Activated T-cell treated with anti-CD3 and anti-CD28 coated beads, Interleukin-2, amount 50 U/mL, for 72 hours (primary cell): ENCODE data around the gene GMDS. TPM values are rescaled to one million over a fixed set of nuclear protein-coding genes. Genes with fewer than 3 reads are reported as not detected.

Experiments
- ATAC-seq, 2 donors: fragments of 150-1000 bp; cut with Tn5 transposase; replicated peaks in 1 of 2; 2 replicates each; pipeline ENCODE4 v1.10.0; 2021; ENCODE audit warnings: moderate library complexity in 2 of 2, mild to moderate bottlenecking in 1 of 2
- DNase-seq, 2 donors: peaks; one replicate each; pipeline ENCODE4 v3.0.0; 2021 to 2022; ENCODE audit warnings: mixed read lengths in 1 of 2
- H3K27ac Mint-ChIP-seq: one replicate; pipeline ENCODE4 v1.8.0; 2022; ENCODE audit warnings: mild to moderate bottlenecking, moderate library complexity, mixed read lengths
- H3K27me3 Mint-ChIP-seq: one replicate; pipeline ENCODE4 v1.8.0; 2022; ENCODE audit warnings: low read depth, mixed read lengths
- H3K36me3 Mint-ChIP-seq, 2 donors: one replicate each; pipeline ENCODE4 v1.8.0; 2022; ENCODE audit warnings: mixed read lengths in 2 of 2, mild to moderate bottlenecking in 1 of 2; ENCODE audit not compliant: insufficient read depth in 2 of 2
- H3K4me1 Mint-ChIP-seq: one replicate; pipeline ENCODE4 v1.8.0; 2022; ENCODE audit warnings: low read depth, mixed read lengths
- H3K4me3 Mint-ChIP-seq, 2 donors: one replicate each; pipeline ENCODE4 v1.8.0; 2022; ENCODE audit warnings: mild to moderate bottlenecking in 2 of 2, mixed read lengths in 2 of 2, moderate library complexity in 2 of 2
- H3K9me3 Mint-ChIP-seq, 2 donors: one replicate each; pipeline ENCODE4 v1.8.0; 2022; ENCODE audit warnings: mixed read lengths in 2 of 2
- total RNA-seq, 2 donors: library from RNA; stranded (reverse); gene quantifications; one replicate each; pipeline ENCODE4 v1.2.3, GENCODE V29; 2022

The GMDS gene
- total RNA-seq, 2 donors from 2014 or later = 23.8 to 33.0 TPM

DNA sequence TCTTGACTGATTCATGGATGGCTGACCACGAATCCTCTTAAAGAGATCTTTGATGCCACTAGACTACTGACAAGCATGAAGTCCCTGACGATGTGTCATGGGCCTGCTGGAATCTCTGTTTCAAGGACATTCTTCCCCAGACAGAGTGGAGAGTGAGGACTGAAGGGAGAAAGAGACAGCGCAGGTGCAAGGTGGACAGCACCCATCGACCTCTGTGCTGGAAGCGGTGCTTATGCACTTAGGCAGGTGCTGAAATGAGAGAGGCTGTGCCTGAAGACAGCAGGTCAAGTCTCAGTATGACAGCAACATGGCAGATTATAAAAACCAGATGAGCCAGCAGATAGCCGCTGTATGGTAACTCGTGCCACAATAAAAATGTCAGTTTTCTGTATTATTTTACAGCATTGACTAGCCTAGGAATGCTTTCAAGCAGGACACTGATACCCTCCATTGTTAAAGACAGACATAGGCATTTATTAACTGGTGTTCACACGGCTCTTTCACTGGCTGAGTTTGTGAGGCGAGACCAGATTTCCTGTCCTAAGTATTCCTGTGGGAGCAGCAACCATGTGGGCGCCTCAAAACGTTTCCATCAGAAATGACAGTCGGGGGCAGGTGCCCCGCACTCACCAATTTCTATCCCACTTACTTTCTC lies 588.2 kb downstream of the GMDS start:
- Mint-ChIP-seq H3K27me3 (no peaks in the 10 kb centered on the region), H3K27ac (no peak overlapping the region), H3K4me1 (no peaks in the 10 kb centered on the region), H3K4me3 (no peak overlapping the region), H3K9me3 (no peaks in the 10 kb centered on the region), H3K36me3 (no peaks in the 10 kb centered on the region)
- no peak for DNase-seq
- no peak for ATAC-seq

DNA sequence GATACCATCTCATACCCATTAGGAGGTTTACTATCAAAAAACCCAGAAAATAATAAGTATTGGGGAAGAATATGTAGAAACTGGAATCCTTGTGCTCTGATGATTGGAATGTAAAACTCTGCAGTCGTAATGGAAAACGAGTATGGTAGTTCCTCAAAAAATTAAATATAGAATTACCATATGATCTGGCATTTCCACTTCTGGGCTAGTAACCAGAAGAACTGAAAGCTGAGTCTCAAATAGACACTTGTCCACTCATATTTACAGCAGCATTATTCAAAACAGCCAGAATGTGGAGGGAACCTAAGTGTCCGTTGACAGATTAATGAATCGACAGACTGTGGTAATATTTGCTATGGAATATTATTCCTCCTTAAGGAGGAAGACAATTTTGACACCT lies 591.4 kb downstream of the GMDS start:
- no peak overlapping the region for H3K27ac Mint-ChIP-seq
- DNase-seq (no peak), ATAC-seq (no peak)
- no peaks in the 10 kb centered on the region for H3K36me3 Mint-ChIP-seq
- no peak overlapping the region for H3K4me3 Mint-ChIP-seq
- H3K27me3 Mint-ChIP-seq = no peaks in the 10 kb centered on the region
- H3K4me1 Mint-ChIP-seq = no peaks in the 10 kb centered on the region
- H3K9me3 Mint-ChIP-seq = no peaks in the 10 kb centered on the region

DNA sequence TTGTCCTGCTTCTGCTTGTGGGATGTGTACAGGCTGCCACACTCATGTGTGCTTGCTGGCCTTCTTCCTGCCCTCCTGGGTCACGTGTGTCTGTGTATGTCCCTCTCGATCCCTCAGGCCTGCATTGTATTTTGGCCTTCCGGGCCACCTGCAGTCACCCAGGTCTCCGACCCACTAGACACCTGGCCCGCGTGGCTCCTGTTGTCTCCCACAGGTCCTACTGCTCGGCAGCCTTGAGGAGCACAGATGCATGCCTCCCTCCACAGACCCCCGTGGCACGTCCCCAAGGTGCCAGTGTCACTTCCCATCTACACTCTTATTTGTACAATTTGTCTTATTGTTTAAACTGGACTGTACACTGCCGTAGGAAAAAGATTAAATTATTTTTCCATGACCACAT lies 592.6 kb downstream of the GMDS start:
- no peak for DNase-seq
- no peak overlapping the region for H3K4me3 Mint-ChIP-seq
- H3K27me3 Mint-ChIP-seq = no peaks in the 10 kb centered on the region
- ATAC-seq = peak in 1 of 2 donors; percentile 63
- H3K36me3 Mint-ChIP-seq = no peaks in the 10 kb centered on the region
- no peaks in the 10 kb centered on the region for H3K4me1 Mint-ChIP-seq
- no peak overlapping the region for H3K27ac Mint-ChIP-seq
- no peaks in the 10 kb centered on the region for H3K9me3 Mint-ChIP-seq

DNA sequence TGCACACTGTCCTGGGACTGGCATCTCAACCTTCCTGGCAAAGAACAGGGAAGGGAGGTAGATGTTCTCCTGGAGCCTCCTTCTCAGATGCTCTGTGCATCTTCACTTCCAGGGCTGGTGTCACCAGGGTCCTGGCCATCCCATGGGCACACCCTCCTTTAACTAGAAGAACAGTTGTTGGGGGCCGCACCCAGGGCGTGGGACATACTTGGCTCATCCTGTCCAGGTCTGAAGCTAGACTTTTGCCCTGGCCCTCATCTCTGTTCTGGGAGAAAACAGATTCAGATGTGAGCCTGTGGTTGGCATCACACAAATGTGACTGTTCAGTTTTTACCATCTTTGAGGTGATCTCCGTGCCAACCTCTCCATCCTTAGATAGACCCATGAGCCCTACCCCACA lies 594.0 kb downstream of the GMDS start:
- no peaks in the 10 kb centered on the region for H3K36me3 Mint-ChIP-seq
- ATAC-seq (no peak), DNase-seq (no peak)
- no peak overlapping the region for H3K4me3 Mint-ChIP-seq
- no peaks in the 10 kb centered on the region for H3K27me3 Mint-ChIP-seq
- no peaks in the 10 kb centered on the region for H3K4me1 Mint-ChIP-seq
- H3K27ac Mint-ChIP-seq = no peak overlapping the region
- H3K9me3 Mint-ChIP-seq = no peaks in the 10 kb centered on the region

DNA sequence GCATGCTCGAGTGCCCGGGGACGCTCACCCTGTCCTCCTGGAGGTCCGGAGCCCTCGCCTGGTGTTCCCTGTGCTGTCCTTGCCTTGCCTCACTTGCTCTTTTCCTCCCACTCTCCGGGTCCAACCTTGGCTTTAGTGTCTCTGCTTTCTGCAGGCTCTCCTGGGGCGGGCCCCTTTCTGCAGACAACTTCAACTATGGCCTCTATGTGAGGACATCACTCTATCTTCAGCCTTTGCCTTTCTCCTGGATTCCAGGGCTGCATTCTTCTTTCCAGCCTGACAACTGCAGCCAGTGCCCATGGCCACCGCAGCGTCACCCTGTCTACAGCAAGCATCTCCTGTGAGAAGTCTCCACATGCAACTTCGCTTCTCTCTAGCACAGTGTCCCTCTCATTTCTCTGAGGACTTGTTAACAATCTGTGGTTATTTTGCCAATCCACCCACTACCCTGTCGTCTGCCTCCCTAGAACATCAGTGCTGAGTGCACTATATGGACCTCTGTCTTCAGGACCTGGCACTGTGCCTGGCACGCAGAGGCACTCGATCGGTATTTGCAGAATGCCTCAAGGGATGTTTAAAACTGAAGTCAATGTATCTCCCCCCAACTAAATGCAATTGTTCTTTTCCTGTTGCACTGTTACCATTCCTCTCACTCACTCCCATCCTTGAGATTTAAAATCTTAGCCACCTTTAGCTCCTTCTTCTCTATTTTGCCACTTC lies 599.8 kb downstream of the GMDS start:
- no peaks in the 10 kb centered on the region for H3K36me3 Mint-ChIP-seq
- H3K4me1 Mint-ChIP-seq = no peaks in the 10 kb centered on the region
- H3K9me3 Mint-ChIP-seq = no peaks in the 10 kb centered on the region
- ATAC-seq (no peak), DNase-seq (no peak)
- H3K4me3 Mint-ChIP-seq = no peak overlapping the region
- no peaks in the 10 kb centered on the region for H3K27me3 Mint-ChIP-seq
- no peak overlapping the region for H3K27ac Mint-ChIP-seq

DNA sequence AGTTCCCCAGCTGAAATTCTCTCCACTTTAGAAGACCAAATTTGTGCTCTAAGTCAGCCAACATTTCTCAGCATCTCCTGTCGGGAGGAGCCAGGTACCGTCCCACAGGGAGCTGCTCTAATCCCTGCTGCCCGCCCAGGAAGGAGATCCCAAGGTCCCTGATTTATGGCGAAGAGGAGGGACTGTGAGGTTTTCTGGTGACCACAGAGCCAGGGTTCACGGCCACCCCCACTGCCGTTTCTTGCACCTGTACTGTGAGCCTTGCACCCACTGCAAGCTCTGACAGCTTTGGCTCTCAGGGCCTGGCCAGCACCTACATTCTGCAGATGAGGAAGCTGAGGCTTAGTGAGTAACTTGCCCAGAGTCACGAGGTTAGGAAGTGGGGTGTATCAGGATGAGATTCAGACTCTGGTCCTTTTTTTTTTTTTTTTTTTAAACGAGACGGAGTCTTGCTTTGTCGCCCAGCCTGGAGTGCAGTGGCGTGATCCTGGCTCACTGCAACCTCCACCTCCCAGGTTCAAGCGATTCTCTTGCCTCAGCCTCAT lies 600.8 kb downstream of the GMDS start:
- no peak overlapping the region for H3K4me3 Mint-ChIP-seq
- no peak overlapping the region for H3K27ac Mint-ChIP-seq
- H3K36me3 Mint-ChIP-seq = no peaks in the 10 kb centered on the region
- ATAC-seq (no peak), DNase-seq (no peak)
- H3K9me3 Mint-ChIP-seq = no peaks in the 10 kb centered on the region
- H3K4me1 Mint-ChIP-seq = no peaks in the 10 kb centered on the region
- no peaks in the 10 kb centered on the region for H3K27me3 Mint-ChIP-seq

DNA sequence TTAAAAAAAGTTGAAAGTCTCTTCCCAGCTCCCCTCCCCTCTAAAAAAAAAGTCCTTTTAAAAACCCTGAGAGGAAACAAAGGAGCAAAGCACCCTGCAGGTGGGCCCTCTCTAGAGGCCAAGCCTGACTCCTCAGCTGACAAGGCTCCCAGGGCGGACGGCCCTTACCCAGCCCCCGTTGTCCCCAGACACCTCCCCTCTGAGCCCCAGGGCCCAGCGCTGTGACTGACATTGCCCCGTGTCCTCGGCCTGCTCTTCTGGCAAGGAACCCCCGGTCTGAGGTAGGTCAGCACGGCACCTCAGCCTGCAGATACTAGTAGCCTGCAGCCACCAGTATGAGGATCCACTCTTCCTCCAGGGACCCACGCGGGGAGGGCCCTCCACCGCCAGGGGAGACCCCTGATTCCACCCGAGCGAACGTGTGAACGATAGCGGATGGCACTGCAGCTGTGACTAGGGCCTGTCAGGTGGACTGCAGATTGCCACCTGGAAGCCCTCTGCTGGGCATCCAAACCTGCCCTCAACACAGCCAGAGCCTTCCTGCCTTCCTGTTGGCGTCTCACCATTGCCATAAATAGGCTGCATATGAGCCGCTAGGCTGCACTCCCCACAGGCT lies 601.5 kb downstream of the GMDS start:
- no peak for ATAC-seq
- H3K36me3 Mint-ChIP-seq = no peaks in the 10 kb centered on the region
- H3K27ac Mint-ChIP-seq = no peak overlapping the region
- H3K4me1 Mint-ChIP-seq = no peaks in the 10 kb centered on the region
- H3K4me3 Mint-ChIP-seq = no peak overlapping the region
- DNase-seq = no peak
- no peaks in the 10 kb centered on the region for H3K27me3 Mint-ChIP-seq
- H3K9me3 Mint-ChIP-seq = no peaks in the 10 kb centered on the region

DNA sequence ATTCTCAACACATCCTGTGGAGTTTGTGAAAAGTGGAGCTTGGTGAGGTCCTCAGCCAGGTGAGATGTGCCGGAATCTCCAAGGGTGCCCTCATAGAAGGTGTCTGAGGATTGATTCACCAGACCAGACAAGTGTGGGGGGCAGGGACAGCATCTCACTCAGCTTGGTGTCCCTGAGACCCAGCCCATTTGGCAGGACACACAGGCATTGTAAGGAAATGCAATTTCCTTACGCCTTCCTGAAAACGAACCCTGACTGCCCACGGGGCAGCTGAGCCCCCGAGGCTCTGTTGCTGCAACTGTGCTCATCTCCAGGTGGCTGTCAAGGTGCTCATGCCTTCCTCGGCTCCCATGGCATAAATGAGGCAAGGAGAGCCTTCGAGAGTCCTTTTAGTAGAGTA lies 602.3 kb downstream of the GMDS start:
- Mint-ChIP-seq H3K27ac (no peak overlapping the region), H3K27me3 (no peaks in the 10 kb centered on the region), H3K4me3 (no peak overlapping the region), H3K36me3 (no peaks in the 10 kb centered on the region), H3K4me1 (no peaks in the 10 kb centered on the region), H3K9me3 (no peaks in the 10 kb centered on the region)
- no peak for ATAC-seq
- no peak for DNase-seq

DNA sequence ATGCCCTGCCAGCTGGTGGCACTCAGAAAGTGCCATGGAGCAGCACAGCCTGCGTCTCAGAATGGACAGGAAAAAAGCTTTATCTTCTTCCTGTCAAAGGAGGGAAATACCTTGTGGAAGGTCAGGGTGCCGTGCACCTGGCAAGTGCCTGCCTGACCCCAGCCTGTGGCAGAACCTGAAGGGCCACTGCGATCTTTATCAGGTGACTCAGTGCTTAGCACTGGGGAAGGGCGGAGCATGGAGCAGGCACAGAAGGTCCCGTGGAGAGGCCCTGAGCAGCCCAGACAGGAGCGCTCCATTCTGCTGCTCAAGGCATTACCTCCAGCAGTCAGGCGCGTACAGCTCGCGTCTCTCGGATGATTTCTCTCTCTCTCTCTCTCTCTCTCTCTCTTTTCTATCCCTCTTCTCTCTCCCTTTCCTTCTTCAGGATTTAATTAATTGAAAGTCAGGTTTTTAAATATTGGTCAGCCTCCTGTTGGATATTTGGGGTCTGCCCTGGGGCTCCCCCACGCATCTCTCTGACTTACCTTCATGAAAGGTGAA lies 604.0 kb downstream of the GMDS start:
- no peak for ATAC-seq
- H3K36me3 Mint-ChIP-seq = no peaks in the 10 kb centered on the region
- H3K4me3 Mint-ChIP-seq = no peak overlapping the region
- H3K4me1 Mint-ChIP-seq = no peaks in the 10 kb centered on the region
- DNase-seq = no peak
- no peaks in the 10 kb centered on the region for H3K9me3 Mint-ChIP-seq
- H3K27me3 Mint-ChIP-seq = no peaks in the 10 kb centered on the region
- no peak overlapping the region for H3K27ac Mint-ChIP-seq

DNA sequence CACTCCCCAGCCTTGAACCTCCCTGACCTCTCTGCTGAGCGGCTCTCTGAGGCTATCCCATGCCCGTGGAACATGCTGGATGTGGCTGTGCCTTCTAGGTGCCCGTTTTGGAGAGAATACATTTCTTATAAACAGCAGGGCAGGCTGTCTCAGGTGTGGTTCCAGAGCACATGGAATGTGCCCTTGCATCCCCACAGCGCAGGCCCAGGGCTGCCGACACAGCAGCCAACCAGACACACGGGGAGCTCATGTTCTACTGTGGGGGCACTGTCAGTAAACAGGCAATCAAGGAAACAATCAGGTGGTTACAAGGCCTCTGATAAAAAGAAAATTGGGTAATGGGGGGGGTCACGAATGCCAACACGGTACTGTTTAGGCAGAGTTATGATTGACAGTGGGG lies 604.9 kb downstream of the GMDS start:
- Mint-ChIP-seq H3K27ac (no peak overlapping the region), H3K36me3 (no peaks in the 10 kb centered on the region), H3K27me3 (no peaks in the 10 kb centered on the region), H3K4me1 (no peaks in the 10 kb centered on the region), H3K4me3 (no peak overlapping the region), H3K9me3 (no peaks in the 10 kb centered on the region)
- DNase-seq (no peak), ATAC-seq (no peak)

DNA sequence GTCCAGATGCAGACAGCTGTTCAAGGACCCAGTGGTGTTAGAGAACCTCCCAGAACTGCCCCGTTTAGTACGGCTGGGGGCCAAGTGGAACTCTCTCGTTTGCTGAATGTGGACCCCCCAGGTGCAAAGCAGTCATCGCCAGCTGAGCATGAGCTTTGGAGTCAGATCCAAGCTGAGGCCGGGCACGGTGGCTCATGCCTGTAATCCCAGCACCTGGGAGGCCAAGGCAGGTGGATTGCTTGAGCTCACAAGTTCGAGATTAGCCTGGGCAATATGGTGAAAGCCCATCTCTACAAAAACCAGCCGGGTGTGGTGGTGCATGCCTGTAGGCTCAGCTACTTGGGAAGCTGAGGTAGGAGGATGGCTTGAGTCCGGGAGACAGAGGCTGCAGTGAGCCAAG lies 606.0 kb downstream of the GMDS start:
- DNase-seq (no peak), ATAC-seq (no peak)
- Mint-ChIP-seq H3K36me3 (no peaks in the 10 kb centered on the region), H3K27ac (no peak overlapping the region), H3K9me3 (no peaks in the 10 kb centered on the region), H3K4me3 (no peak overlapping the region), H3K27me3 (no peaks in the 10 kb centered on the region), H3K4me1 (no peaks in the 10 kb centered on the region)

DNA sequence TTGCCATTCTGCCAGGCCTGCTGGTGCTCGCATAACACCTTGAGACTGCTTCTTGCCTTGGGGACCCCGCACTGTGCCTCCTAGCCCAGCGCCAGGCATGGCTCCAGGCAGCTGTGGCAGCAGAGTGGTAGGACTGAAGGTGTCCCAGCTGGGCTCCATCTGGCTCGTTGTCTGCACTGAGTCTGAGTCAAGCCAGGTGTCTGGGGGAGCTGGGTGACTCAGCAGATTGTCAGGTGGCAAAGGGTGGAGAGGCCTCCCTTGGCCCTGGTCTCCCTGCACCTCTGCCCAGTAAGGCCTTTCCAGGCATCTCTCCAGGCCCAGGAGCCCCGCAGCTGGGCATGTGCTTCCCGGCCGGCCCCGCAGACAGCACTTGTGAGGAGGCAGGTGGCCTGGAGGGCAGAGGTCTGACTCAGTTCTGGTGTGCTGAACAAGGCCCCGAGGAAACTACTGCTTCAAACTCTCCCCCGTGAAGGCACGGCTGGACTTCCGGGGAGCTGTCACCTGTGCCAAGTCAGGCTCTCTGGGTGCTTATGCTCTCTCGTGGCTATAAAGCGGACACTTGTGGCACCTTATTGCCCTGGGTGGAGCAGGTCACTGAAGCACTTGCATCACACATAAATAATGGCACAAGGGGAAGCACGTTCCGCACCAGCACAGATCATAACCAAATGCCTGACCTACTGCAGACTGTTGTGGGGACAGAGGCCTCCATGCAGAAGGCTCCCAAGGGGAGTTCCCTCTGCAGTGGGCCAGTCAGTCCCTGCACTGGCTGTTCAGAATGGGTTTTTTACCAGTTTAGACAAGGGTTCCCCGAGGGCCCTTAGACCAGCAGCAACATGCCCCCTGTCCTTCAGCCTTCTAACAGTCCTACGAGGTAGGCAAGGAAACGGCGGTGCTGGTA lies 608.2 kb downstream of the GMDS start:
- ATAC-seq = no peak
- H3K4me1 Mint-ChIP-seq = no peaks in the 10 kb centered on the region

More for the DNA sequence above, 608.2 kb downstream of the GMDS start:
- no peak overlapping the region for H3K4me3 Mint-ChIP-seq
- H3K27me3 Mint-ChIP-seq = no peaks in the 10 kb centered on the region
- no peaks in the 10 kb centered on the region for H3K9me3 Mint-ChIP-seq
- DNase-seq = no peak
- H3K27ac Mint-ChIP-seq = no peak overlapping the region
- no peaks in the 10 kb centered on the region for H3K36me3 Mint-ChIP-seq
